Suprapubic skin (tissue), 4 donors: Measurements from ENCODE around the gene CASKIN1.
"Not testable (repeated sequence)": the region's sequence is repeated elsewhere in the genome, so short reads cannot be mapped to it uniquely, and the experiment has no call there.

ENCODE experiments used
- EP300 ChIP-seq: sonication (generic); formaldehyde crosslinking; IDR thresholded peaks from one replicate; pipeline ENCODE4 v1.6.1; 2017; ENCODE audit warnings: antibody characterized with exemption
- POLR2A ChIP-seq, 2 donors: fragments of 450-650 bp; IDR thresholded peaks; one replicate each; pipeline ENCODE4 v1.6.1; 2017; ENCODE audit warnings: antibody characterized with exemption in 2 of 2, mild to moderate bottlenecking in 2 of 2, moderate library complexity in 2 of 2
- POLR2AphosphoS5 ChIP-seq, 3 donors: sonication (generic); formaldehyde crosslinking; IDR thresholded peaks; one replicate each; pipeline ENCODE4 v1.6.1; 2017; ENCODE audit warnings: antibody characterized with exemption in 3 of 3
- TF ChIP-seq, protein P1 (sequence below), 2 donors: fragments of 200-600 bp in 1 of 2; fragments of 450-650 bp in 1 of 2; sonication (generic) in 1 of 2; IDR thresholded peaks; one replicate each; pipeline ENCODE4 v1.5.1; 2016 to 2019; ENCODE audit warnings: antibody characterized with exemption in 2 of 2, mild to moderate bottlenecking in 1 of 2, moderate library complexity in 1 of 2

- TF ChIP-seq, protein P1, sequence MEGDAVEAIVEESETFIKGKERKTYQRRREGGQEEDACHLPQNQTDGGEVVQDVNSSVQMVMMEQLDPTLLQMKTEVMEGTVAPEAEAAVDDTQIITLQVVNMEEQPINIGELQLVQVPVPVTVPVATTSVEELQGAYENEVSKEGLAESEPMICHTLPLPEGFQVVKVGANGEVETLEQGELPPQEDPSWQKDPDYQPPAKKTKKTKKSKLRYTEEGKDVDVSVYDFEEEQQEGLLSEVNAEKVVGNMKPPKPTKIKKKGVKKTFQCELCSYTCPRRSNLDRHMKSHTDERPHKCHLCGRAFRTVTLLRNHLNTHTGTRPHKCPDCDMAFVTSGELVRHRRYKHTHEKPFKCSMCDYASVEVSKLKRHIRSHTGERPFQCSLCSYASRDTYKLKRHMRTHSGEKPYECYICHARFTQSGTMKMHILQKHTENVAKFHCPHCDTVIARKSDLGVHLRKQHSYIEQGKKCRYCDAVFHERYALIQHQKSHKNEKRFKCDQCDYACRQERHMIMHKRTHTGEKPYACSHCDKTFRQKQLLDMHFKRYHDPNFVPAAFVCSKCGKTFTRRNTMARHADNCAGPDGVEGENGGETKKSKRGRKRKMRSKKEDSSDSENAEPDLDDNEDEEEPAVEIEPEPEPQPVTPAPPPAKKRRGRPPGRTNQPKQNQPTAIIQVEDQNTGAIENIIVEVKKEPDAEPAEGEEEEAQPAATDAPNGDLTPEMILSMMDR (IDR thresholded peaks at IDR 0.05): not testable (repeated sequence)
- not testable (repeated sequence) for TF ChIP-seq EP300; POLR2A (IDR thresholded peaks at IDR 0.05); POLR2AphosphoS5 (IDR thresholded peaks at IDR 0.05)
Measured at GRCh38 chr16:2240331-2240730, 43.9 kb upstream of the CASKIN1 start.
